Brain microvascular endothelial cell (primary cell): ENCODE results near the gene SEPTIN5.
"Not testable (repeated sequence)": the region's sequence is repeated elsewhere in the genome, so short reads cannot be mapped to it uniquely, and the experiment has no call there.

ENCODE experiments used
- DNase-seq: peaks from one replicate; pipeline ENCODE4 v3.0.0-alpha.2; 2020
- H3K27ac ChIP-seq: fragments of 250-450 bp; sonication (Bioruptor Pico); 2 replicates; pipeline ENCODE4 v1.5.1; 2020; ENCODE audit warnings: mild to moderate bottlenecking, moderate library complexity
- H3K27me3 ChIP-seq: fragments of 250-450 bp; sonication (Bioruptor Pico); replicated peaks from 2 replicates; pipeline ENCODE4 v1.5.1; 2020; ENCODE audit warnings: mild to moderate bottlenecking
- H3K36me3 ChIP-seq: fragments of 250-450 bp; sonication (Bioruptor Pico); replicated peaks from 2 replicates; pipeline ENCODE4 v1.5.1; 2020; ENCODE audit warnings: mild to moderate bottlenecking
- H3K4me3 ChIP-seq: 2 replicates; pipeline ENCODE4 v1.5.1; 2011; ENCODE audit warnings: low read depth, mild to moderate bottlenecking, control low read depth, low read length, moderate library complexity
- CTCF ChIP-seq: IDR thresholded peaks from 2 replicates; pipeline ENCODE4 v1.5.1; 2011; ENCODE audit warnings: low read depth, mild to moderate bottlenecking, moderate library complexity, low read length, control low read depth, inconsistent platforms; ENCODE audit errors: missing control alignments
- in situ Hi-C: cut with HindIII; loops from 2 replicates; pipeline ENCODE4 v1.10.0; 2017; ENCODE audit warnings: low sequenced_read_pairs, low pct_ligation_motif_present

The SEPTIN5 gene

GRCh38 chr22:19673660-19674059 is 40.6 kb upstream of the SEPTIN5 start:
- no peak for DNase-seq
- in situ Hi-C loops = no loop called here
- Histone ChIP-seq H3K36me3 (no peaks in the 10 kb centered on the region), H3K4me3 (no peak overlapping the region), H3K27me3 (no peaks in the 10 kb centered on the region), H3K27ac (no peak overlapping the region)
- no peak for TF ChIP-seq CTCF

GRCh38 chr22:19674129-19674928 is 40.0 kb upstream of the SEPTIN5 start:
- no peak for DNase-seq
- Histone ChIP-seq H3K36me3 (no peaks in the 10 kb centered on the region), H3K27me3 (no peaks in the 10 kb centered on the region), H3K4me3 (no peak overlapping the region), H3K27ac (no peak overlapping the region)
- no peak for TF ChIP-seq CTCF
- in situ Hi-C loops = no loop called here

GRCh38 chr22:19674929-19675253 is 39.4 kb upstream of the SEPTIN5 start:
- no peaks in the 10 kb centered on the region for H3K36me3 ChIP-seq
- no peak overlapping the region for H3K27ac ChIP-seq
- in situ Hi-C loops = no loop called here
- H3K4me3 ChIP-seq = no peak overlapping the region
- H3K27me3 ChIP-seq = no peaks in the 10 kb centered on the region
- TF ChIP-seq CTCF = peak; percentile 4
- no peak for DNase-seq

- no peak for DNase-seq
- TF ChIP-seq CTCF = no peak
- no peak overlapping the region for H3K4me3 ChIP-seq
- no peaks in the 10 kb centered on the region for H3K27me3 ChIP-seq
- in situ Hi-C loops = no loop called here
- no peak overlapping the region for H3K27ac ChIP-seq
- H3K36me3 ChIP-seq = no peaks in the 10 kb centered on the region
These were observed 38.9 kb upstream of the SEPTIN5 start for GRCh38 chr22:19675428-19675827.

- DNase-seq, H3K27ac ChIP-seq, H3K36me3 ChIP-seq, H3K27me3 ChIP-seq, in situ Hi-C loops, H3K4me3 ChIP-seq: not testable (repeated sequence)
These were observed 37.9 kb upstream of the SEPTIN5 start for GRCh38 chr22:19676437-19676836.

- Histone ChIP-seq H3K36me3 (no peaks in the 10 kb centered on the region), H3K4me3 (no peak overlapping the region), H3K27me3 (no peaks in the 10 kb centered on the region), H3K27ac (no peak overlapping the region)
- DNase-seq = no peak
- TF ChIP-seq CTCF = no peak
- in situ Hi-C loops = no loop called here
These were observed 35.3 kb upstream of the SEPTIN5 start for GRCh38 chr22:19678949-19679521.
